HG02571 (cell line): ENCODE measurements around the gene SH3TC1.

Source experiments
- ATAC-seq: cut with Tn5 transposase; IDR thresholded peaks from one replicate; pipeline ENCODE4 v1.9.1; 2021; ENCODE audit warnings: mild to moderate bottlenecking, moderate library complexity; ENCODE audit not compliant: unreplicated experiment

The SH3TC1 gene

DNA sequence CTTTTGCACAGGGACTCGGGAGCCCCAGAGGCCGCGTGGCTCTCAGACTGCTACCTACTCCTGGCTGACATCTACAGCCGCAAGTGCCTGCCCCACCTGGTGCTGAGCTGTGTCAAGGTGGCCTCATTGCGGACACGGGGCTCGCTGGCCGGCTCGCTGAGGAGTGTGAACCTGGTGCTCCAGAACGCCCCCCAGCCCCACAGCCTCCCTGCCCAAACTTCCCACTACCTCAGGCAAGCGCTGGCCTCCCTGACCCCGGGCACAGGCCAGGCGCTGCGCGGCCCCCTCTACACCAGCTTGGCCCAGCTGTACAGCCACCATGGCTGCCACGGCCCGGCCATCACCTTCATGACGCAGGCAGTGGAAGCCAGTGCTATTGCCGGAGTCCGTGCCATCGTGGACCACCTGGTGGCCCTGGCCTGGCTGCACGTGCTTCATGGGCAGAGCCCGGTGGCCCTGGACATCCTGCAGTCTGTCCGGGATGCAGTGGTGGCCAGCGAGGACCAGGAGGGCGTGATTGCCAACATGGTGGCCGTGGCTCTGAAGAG lies 28.8 kb downstream of the SH3TC1 start:
- no peak for ATAC-seq

DNA sequence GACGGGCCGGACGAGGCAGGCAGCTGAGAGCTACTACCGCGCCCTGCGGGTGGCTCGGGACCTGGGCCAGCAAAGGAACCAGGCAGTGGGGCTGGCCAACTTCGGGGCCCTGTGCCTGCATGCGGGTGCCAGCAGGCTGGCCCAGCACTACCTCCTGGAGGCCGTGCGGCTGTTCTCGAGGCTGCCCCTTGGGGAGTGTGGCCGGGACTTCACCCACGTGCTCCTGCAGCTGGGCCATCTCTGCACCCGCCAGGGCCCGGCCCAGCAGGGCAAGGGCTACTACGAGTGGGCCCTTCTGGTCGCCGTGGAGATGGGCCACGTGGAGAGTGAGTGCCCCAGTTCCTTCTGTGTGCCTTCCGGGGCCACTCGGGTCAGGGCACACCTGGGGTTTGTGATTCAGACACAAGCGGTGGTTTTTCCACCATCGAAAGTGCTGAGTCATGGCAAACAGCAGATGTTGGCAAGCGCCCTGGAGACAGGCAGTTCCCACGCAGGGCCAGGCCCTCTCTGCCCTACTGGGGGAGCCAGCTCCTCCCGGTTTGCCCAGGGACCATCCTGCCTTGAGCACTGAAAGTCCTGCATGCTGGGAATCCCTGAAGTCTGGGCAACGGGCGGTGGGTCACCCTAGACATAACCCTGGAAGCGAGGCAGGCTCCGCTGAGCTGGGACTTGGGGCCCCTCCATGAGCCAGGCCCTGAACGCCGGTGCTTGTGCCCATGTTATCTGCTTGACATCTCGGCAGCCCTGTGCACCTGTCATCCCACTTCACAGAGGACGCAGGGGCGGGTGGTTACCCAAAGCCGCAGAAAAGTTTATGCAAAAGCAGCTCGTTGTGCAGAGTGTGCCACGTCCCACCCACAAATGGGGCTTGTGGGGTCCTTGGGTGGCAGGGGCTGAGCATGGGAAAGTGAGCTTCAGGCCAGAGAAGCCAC lies 29.5 kb downstream of the SH3TC1 start:
- peak; percentile 76 for ATAC-seq

DNA sequence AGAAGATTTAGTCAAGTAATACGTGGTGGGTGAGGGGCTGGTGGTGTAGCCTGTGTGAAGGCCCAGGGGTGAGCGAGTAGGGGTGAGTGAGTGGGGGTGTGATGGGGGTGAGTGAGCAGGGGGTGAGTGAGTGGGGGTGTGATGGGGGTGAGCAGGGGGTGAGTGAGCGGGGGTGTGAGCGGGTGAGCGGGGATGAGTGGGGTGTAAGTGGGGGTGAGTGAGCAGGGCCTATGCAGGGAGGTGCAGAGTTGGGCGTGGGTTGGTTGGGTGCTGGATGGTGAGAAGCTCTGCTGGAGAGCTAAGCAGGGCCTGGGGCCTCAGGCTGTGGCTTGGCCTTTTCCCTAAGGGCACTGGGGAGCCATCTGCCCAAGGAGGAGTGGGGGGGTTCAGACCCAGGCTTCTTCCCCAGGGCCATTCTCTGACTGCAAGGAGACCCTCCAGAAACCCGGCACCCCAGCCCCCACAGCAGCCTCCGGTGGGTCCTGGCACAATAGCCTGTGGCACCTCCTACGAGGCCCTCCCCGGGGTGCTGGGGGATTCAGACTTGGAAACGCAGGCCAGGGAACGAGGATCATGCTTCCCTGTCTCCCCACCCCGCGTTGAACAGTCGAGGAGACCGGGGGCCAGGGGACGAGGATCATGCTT lies 30.4 kb downstream of the SH3TC1 start:
- no peak for ATAC-seq

DNA sequence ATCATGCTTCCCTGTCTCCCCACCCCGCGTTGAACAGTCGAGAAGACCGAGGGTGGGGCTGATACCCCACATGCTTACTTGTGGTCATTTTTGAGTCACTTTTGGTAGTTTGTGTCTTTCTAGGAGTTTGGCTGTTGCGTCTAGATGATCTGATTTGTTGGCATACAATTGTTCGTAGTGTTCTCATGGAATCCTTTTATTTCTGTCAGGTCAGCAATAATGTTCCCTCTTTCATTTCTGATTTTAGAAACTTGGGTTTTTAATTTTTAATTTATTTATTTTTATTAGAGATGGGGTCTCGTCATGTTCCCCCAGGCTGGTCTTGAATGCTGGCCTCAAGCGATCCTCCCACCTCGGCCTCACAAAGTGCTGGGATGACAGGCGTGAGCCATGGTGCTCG lies 30.9 kb downstream of the SH3TC1 start:
- ATAC-seq, result no peak

DNA sequence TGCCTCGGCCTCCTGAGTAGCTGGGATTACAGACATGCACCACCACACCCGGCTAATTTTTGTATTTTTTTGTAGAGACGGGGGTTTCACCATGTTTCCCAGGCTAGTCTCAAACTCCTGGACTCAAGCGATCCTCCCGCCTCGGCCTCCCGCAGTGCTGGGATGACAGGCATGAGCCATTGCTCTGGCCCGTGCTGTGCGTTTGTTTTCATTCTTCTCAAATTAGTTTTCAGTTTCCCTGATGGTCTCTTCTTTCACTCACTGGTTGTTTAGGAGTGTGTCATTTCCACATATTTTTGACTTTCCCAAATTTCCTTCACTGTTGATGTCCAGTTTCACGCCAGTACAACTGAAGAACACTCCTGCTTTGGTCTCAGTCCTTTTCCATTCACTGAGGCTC lies 31.8 kb downstream of the SH3TC1 start:
- ATAC-seq, result no peak

DNA sequence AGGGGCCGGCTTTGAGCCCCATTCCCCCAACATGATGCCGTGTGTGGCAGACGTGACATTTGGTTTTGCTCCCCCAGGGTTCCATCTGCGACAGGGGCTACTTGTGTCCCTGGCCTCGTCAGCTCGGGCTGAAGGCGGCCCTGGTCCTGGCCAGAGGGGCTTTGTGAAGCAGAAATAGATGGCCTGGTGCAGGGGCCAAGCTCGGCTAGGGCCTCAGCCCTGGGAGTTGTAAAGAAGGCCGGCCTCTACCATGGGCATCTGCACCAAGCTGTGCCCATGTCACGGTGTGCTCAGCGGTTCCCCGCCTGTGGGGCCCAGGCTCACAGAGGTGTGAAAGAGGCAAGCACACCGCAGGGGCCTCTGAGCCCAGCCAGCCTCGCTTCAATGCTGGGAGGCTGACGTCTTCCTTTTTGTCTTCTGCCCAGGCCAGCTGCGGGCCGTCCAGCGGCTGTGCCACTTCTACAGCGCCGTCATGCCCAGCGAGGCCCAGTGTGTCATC lies 32.5 kb downstream of the SH3TC1 start:
- no peak for ATAC-seq

DNA sequence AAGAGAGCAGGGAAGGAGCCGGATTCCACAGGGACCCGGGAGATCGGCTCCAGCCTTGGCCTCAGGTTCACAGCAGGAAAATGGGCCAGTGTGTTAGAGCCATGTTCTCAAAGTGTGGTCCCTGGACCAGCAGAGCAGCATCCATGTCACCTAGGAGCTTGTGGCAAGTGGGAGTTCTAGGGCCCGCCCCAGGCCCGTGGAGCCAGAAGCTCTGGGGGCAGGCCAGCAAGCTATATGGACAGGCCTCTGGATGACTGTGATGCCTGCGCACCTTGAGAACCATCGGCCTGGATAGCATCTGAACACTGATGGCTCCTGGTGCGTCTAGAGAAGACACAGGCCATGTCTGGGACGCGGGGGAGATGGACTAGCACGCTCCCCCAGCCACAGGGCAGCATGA lies 33.7 kb downstream of the SH3TC1 start:
- no peak for ATAC-seq

DNA sequence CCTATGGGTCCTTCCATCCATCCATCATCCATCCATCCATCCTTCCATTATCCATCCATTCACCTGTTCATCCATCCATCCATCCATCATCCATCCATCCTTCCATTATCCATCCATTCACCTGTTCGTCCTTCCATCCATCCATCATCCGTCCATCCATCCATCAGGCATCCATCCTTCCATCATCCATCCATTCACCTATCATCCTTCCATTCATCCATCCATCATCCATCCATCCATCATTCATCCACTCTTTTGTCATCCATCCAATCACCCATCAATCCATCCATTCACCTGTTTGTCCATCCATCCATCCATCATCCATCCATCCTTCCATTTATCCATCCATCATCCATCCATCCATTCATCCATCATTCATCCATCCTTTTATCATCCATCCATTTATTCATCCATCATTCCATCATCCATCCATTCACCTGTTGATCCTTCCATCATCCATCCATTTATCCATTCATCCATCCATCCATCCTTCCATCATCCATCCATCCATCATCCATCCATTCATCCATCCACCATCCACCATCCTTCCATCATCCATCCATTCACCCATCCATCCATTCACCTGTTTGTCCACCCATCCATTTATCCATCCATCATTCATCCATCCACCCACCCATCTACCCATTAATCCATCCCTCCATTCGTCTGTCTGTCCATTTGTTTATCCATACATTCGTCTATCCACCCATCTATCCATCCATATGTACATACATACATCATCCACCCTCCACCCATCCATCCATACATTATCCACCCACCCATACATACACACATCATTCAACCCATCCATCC lies 34.8 kb downstream of the SH3TC1 start:
- no peak for ATAC-seq

DNA sequence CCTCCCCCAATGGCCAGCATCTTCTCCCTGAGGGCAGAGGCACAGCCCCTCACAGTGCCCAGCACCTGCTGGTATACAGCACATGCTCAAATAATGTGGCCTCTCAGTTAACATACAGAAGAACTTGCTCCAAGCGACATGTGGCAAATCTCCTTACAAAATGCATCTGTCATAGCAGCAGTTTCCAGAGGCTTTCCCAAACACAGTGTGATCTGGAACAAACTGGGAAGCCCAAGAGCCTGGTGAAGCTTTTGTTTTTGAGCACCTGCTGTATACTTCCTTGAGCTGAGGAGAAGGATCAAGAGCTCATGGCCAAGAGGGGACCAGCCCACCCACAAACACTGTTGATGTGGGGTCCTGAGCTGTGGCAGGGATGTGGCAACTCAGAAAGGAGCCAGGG lies 35.6 kb downstream of the SH3TC1 start:
- ATAC-seq, result no peak

DNA sequence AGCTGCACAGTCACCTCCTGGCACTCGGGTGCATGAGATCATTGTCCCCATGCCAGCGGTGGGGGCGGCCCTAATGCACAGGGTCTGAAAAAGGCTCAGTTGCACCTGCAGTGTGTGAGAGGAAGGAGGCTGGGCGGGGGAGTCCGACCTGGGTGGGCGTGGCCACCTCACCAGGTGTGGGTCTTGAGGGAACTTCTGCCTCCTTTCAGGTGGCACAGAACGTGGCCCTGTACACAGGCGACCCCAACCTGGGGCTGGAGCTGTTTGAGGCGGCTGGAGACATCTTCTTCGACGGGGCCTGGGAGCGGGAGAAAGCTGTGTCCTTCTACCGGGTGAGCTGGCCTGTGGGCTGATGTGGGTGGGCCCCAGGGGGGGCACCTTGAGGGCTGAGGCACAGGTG lies 36.1 kb downstream of the SH3TC1 start:
- ATAC-seq, result no peak

DNA sequence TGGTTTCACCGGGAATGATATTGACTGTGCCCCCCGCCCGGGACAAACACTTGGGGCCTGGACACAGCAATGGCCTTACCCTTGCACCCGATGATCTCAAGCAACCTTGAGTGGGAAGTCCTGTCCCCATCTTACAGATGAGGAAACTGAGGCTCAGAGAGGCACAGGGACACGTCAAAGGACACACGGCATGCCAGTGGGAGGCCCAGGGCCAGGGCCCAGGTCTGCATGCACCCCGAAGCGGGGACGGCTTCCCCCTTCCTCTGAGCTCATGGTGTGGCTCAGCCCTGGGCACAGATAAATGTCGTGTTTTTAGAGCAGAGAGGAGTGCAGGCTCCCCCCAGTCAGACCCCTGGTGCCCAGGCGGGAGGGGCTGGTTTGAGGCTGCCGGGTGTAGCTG lies 36.6 kb downstream of the SH3TC1 start:
- no peak for ATAC-seq

DNA sequence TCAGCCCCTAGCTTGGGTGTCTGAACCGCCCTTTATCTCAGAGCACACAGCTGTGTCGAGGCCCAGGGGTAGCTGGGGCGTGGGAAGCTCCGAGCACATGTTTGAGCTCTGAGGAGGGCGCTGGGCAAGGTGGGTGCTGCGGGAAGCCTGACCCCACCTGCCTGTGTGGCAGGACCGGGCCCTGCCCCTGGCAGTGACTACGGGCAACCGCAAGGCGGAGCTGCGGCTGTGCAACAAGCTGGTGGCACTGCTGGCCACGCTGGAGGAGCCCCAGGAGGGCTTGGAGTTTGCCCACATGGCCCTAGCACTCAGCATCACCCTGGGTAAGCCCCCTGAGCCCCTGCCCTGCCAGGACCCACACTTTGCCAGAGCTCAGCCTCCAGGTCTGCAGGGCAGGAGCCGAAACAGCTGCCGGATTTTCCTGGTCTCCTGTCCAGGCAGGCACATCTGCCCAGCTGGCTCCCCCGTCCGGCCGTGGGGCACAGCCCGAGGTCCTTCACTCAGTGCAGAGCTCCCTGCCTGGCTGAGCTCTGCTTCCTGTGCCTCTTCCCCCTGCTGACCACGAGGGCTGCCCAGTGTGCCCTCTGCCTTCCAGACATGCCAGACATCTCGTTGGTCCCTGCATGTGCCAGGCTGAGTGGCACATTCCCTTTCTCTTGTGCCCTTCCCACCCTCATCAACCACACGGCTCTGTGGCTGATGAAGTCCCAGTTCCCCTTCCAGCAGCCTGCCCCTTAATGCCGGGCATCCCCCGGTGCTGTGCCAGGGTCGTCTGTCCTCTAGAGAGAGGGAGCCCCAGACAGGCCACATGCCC lies 37.2 kb downstream of the SH3TC1 start:
- ATAC-seq, result no peak

DNA sequence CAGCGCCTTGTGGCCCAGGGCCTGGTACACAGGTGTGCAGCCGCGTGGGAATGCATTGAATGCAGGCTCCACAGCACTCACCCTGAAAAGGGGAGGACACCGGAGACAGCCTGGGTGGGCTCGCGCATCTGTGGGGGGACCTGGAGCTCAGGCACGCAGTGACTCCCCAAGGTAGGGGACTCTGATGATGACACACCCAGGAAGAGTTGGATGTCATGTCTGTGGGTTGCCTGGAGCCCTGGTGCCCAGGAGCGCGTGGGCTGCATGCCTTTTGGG lies 37.8 kb downstream of the SH3TC1 start:
- ATAC-seq, result no peak

DNA sequence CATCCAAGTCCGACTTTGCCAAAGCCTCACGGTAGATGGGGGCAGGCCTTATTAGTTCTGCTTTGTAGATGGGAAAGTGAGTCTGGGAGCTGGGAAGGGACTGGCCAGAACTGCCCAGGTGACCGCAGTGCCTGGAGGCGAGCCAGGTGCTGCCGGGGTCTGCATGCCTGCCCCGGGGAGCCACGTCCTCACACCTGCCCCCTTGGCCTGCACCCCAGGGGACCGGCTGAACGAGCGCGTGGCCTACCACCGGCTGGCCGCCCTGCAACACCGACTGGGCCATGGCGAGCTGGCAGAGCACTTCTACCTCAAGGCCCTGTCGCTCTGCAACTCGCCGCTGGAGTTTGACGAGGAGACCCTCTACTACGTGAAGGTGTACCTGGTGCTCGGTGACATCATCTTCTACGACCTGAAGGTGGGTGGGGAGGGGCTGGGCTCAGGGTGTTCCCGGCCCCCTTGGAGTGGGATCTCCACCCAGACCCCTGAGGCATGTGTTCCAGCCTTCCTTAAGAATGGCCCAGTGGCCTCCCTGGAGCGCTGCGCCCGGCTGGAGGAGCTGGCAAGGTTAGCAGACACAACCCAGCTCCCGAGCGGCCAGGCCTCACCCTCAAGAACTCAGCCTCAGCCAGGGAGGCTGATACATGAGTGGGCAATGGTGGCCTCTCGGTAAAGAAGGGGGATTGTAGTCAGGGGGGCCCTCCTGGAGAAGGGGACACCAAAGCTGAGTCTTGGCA lies 38.3 kb downstream of the SH3TC1 start:
- ATAC-seq, result no peak

DNA sequence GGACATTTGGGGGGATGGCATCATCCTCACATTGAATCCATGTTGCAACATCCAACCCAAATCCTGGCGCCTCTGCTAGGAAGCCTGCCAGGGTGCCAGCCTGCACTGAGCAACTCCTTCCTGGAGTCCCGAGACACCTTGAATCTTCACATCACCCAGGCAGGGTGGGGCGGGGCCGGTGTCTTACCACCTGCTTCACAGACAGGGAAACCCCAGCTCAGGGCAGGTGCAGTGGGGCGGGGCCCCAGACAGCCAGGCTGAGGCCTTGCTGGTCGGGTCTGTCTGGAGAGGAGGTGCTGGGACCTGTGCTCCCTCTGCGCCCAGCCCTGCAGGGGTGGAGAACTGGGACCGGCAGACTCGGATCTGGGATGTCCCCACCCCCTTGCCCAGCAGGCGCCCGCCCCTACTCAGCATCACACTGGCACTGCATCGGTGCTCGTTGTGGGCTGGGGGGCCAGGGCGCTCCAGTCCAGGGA lies 39.0 kb downstream of the SH3TC1 start:
- no peak for ATAC-seq

DNA sequence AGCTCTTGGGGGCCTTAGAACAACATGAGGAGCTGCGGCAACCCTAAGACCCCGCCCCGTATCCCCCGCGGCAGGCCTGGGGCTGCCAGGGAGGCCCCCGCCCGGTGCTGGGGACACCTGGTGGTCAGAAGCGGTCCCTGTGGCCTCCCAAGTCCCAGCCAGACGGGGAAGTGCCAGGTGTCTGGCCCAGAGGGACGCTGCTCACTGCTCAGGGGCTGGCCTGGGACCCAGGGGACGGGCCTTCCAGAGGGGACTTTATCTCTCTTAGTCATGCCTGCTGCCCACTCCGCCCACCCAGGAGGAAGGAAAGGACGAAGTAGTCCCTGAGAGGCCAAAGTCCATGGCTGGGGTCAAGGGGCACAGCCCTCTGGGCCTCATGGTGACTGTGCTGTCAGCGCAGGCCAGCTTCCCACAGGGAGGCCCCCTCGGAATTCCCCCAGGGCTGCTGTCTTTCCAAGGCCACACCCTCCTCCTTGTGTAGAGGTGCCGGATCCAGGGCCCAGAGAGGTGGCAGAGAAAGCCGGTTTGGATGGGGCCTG lies 39.5 kb downstream of the SH3TC1 start:
- ATAC-seq, result no peak

DNA sequence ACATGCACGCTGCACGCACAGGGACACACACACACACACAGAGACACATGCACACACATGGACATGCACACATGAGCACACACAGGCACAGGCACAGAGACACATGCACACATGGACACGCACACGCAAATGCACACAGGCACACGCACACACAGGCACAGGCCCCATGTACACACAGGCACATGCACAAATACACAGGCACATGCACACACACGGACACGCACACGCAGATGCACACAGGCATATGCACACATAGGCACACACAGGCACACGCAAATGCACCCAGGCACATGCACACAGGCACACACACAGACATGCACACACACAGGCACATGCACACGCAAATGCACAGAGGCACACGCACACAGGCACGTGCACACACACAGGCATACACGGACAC lies 40.1 kb downstream of the SH3TC1 start:
- no peak for ATAC-seq

DNA sequence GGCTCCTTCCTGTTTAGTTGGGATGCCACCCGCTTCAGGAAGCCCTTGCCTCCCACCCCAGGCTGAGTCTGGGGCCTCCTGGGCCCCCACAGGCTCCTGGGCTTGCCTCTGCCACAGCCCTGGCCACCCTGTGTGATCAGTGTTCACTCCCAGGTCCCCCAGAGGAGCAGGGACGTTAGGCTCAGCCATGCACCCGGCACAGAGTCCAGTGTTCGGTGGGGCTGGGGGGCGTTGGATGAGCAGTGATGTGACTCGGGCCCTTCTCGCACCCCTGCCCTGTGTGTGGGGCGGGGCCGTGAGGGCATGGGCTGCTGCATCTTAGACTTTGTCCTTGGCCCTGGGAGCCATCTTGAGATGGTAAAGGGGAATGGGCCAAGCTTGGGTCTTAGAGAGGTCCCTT lies 40.6 kb downstream of the SH3TC1 start:
- no peak for ATAC-seq
